ENCODE measurements around the gene C11orf52.

C11orf52 gene

DNA sequence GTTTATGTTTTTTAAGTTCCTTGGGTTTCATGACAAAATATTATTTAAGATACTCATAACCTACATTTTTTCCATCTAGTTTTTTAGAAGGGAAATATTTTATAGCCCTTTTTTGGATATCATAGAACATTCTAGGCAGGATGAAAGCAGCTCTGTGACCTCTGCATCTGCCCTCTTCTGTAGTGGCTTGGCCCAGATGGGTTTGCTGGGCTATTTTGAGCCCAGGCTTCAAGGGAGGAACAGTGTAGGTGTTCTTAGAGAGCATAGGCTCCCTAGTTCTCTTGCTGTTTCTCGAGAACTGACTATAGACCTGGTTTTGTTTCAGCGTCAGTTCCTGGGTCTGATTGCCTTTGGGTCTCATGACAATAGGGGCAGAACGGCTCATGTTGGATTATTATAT, 50.6 kb downstream of the C11orf52 start:
- TF ChIP-seq, protein P1, sequence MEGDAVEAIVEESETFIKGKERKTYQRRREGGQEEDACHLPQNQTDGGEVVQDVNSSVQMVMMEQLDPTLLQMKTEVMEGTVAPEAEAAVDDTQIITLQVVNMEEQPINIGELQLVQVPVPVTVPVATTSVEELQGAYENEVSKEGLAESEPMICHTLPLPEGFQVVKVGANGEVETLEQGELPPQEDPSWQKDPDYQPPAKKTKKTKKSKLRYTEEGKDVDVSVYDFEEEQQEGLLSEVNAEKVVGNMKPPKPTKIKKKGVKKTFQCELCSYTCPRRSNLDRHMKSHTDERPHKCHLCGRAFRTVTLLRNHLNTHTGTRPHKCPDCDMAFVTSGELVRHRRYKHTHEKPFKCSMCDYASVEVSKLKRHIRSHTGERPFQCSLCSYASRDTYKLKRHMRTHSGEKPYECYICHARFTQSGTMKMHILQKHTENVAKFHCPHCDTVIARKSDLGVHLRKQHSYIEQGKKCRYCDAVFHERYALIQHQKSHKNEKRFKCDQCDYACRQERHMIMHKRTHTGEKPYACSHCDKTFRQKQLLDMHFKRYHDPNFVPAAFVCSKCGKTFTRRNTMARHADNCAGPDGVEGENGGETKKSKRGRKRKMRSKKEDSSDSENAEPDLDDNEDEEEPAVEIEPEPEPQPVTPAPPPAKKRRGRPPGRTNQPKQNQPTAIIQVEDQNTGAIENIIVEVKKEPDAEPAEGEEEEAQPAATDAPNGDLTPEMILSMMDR (IDR thresholded peaks at IDR 0.05; ENCODE audit: insufficient read depth, low read length, poor library complexity, severe bottlenecking): no peak
- no peak overlapping the region for H3K4me3 ChIP-seq (replicated peaks; ENCODE audit: low read depth, low read length)
- H3K36me3 ChIP-seq (ENCODE audit: control insufficient read depth, insufficient read depth, low read length): no peaks in the 10 kb centered on the region
- no peak for DNase-seq (ENCODE audit: extremely low read depth, insufficient read length)
- H3K27me3 ChIP-seq (replicated peaks; ENCODE audit: control insufficient read depth, insufficient read depth, low read length): no peaks in the 10 kb centered on the region

DNA sequence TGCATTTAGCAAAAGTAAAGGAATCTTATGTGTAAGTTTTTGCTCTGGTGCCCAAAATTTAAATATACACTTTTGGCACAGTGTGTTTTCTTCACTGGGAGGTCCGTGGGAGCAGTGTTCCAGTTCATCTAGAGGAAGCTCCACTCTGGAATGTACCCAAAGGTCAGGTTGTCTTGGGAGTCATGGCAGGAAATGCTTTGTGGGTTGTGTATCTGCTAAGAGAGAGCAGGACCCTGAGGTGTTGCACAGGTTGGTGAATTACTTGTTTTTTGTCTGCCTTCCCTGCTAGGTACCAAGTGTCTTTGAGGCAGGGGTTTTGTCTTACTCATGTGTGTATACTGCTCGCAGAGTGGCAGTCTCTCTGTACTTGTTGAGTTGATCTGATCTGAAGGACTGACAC, 55.7 kb downstream of the C11orf52 start:
- TF ChIP-seq, protein P1 (IDR thresholded peaks at IDR 0.05; ENCODE audit: insufficient read depth, low read length, poor library complexity, severe bottlenecking): no peak
- no peak overlapping the region for H3K4me3 ChIP-seq (replicated peaks; ENCODE audit: low read depth, low read length)
- H3K36me3 ChIP-seq (ENCODE audit: control insufficient read depth, insufficient read depth, low read length): no peaks in the 10 kb centered on the region
- DNase-seq (ENCODE audit: extremely low read depth, insufficient read length): no peak
- no peaks in the 10 kb centered on the region for H3K27me3 ChIP-seq (replicated peaks; ENCODE audit: control insufficient read depth, insufficient read depth, low read length)

DNA sequence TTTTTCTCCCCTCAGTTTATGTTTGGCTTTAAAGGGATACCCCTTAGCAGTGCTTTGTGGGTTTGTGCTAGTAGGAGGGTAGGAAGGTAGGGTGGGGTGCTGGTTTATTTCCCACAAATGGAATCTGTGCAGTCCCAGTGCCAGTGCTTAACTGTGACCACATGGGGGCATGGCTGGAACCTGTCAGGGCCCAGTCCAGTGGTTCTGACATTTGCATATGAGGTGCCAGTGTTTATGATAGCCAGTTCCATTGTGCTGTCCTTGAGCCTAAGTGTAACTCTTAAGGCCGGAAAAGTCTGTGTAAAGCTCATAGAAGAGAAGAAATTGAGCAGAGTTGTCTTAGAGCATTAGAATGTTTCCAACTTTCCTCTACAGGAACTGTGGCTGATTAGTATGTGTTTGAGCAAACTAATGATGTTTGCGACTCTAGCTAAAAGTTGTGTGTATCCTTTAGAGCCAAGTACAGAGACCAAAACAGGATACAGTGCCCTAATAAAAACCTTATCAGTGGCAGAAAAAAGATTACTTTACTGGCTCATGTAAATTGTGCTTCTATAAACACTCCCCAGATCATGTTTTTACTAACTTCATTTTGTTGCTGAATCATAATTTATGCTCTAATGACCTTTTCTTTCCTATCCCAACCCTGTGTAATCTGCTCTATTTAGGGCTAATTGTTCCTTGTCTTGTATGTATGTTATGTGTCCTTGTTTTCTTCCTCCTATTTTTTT, 56.5 kb downstream of the C11orf52 start:
- no peaks in the 10 kb centered on the region for H3K36me3 ChIP-seq (ENCODE audit: control insufficient read depth, insufficient read depth, low read length)
- TF ChIP-seq, protein P1 (IDR thresholded peaks at IDR 0.05; ENCODE audit: insufficient read depth, low read length, poor library complexity, severe bottlenecking): no peak
- H3K27me3 ChIP-seq (replicated peaks; ENCODE audit: control insufficient read depth, insufficient read depth, low read length): no peaks in the 10 kb centered on the region
- H3K4me3 ChIP-seq (replicated peaks; ENCODE audit: low read depth, low read length): no peak overlapping the region
- DNase-seq (ENCODE audit: extremely low read depth, insufficient read length): no peak

DNA sequence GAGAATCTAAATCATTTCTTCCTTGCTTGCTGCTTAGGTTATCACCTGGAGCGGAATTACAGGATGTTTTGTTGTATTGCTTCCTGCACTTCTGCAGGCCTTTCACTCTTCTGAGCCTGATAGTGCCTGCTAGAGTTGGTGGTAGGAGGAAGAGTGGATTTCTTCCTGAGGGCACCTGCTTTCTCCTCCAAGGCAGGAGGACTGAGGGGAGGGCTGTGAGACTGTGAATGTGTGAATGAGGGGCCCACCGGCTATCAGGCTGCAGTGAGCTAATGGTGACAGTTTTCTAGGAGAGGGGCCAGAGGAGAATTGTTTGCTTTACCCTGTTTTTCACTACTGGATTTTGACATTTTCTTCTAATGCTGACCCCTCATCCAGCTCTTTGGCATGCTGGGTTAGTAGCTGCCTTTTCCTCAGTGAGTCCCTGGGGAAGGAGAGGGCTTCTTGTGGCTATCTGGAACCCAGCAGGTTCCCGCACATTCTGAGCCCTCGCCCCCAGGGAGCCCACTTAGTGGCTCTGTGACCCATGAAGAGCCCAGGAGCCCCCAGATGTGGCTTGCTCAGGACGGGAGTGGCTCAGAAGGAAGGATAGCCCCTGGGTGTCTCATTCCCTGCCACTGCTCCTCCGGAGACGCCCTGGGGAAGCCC, 57.5 kb downstream of the C11orf52 start:
- H3K36me3 ChIP-seq (ENCODE audit: control insufficient read depth, insufficient read depth, low read length): no peaks in the 10 kb centered on the region
- H3K4me3 ChIP-seq (replicated peaks; ENCODE audit: low read depth, low read length): no peak overlapping the region
- no peaks in the 10 kb centered on the region for H3K27me3 ChIP-seq (replicated peaks; ENCODE audit: control insufficient read depth, insufficient read depth, low read length)
- no peak for DNase-seq (ENCODE audit: extremely low read depth, insufficient read length)
- TF ChIP-seq, protein P1 (IDR thresholded peaks at IDR 0.05; ENCODE audit: insufficient read depth, low read length, poor library complexity, severe bottlenecking): no peak
